Ovary (tissue), 3 donors: ENCODE measurements around the gene MEGF10.

Source experiments
- CTCF ChIP-seq, 3 donors: fragments of 450-650 bp in 2 of 3; fragments of 200-600 bp in 1 of 3; IDR thresholded peaks; one replicate each; pipeline versions ENCODE4 v1.5.1 to v1.8.0; 2016 to 2022; ENCODE audit warnings: antibody characterized with exemption in 3 of 3, mild to moderate bottlenecking in 1 of 3
- POLR2A ChIP-seq: fragments of 450-650 bp; IDR thresholded peaks from one replicate; pipeline ENCODE4 v1.6.1; 2017; ENCODE audit warnings: antibody characterized with exemption, mild to moderate bottlenecking, moderate library complexity
- donor health status: DM: no; HTN: no; CAD: no.

- no peak for TF ChIP-seq POLR2A
- no peak for TF ChIP-seq CTCF (IDR thresholded peaks at IDR 0.05)
Observed at GRCh38 chr5:127441799-127442484, 151.3 kb downstream of the MEGF10 start.
